Activated T-cell treated with anti-CD3 and anti-CD28 coated beads, Interleukin-2, amount 50 U/mL, for 1 hour (primary cell): ENCODE measurements around the gene XYLT2.
A peak's percentile ranks its signal among the peaks of the same experiment; 100 is the strongest.

Experiments
- DNase-seq: peaks from one replicate; pipeline ENCODE4 v3.0.0-alpha.2; 2020

The XYLT2 gene

GRCh38 chr17:50365649-50366393 lies 19.9 kb downstream of the XYLT2 start:
- no peak for DNase-seq

DNA sequence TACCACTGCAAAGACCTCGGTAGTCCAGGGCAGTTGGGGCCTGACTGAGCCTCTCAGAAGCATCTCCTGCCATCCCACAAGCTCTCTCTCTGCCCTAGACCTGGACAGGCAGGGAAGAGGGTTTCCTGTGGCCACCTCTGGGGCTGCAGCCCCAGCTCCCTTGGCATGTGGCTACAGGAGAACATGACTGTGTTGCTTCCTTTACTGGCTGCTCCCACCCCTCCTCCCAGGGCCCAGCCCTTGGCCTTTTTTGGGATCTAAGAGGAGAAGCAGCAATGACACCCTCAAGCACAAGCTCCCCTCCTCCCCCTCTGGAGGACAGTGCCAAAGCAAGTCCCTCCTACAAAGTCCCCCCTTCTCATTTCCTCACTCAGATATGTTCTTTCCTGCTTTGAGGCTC lies 21.5 kb downstream of the XYLT2 start:
- DNase-seq: no peak

- no peak for DNase-seq
Measured at GRCh38 chr17:50370052-50370451, 24.1 kb downstream of the XYLT2 start.

DNA sequence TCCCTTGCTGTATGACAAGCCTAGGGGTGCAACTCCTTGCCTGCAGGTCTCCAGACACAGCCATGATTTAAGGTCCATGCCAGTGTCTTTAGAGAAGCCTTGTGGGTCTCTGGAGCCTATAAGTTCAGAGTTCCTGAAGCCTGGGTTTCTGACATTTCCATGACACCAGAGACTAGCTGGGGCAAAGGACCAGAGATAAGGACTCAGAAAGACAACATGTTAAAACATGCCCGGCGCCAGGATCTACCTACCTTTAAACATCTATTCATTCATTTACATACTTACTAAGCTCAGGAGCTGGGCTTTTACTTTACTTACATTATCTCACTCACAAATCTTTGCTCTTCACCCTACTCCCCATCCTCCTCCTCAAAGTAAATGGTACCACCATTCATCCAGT lies 25.6 kb downstream of the XYLT2 start:
- no peak for DNase-seq

DNA sequence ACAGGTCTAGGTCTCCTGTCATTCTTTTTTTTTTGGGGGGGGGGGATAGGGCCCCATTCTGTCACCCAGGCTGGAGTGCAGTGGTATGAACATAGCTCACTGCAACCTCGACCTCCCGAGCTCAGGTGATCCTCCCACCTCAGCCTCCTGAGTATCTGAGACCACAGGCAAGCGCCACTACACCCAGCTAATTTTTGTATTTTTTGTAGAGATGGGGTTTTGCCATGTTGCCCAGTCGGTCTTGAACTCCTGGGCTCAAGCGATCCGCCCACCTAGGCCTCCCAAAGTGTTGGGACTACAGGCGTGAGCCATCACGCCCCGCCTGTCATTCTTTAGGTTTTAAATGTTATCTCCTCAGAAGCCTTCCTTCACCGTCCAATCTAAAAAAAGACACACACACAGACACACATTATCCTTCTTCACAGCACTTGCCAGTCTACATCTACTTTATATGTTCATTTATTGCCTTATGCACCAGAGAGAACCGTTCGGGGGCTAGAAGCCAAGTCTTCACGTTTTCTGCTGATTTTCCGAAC lies 26.4 kb downstream of the XYLT2 start:
- DNase-seq: no peak

- DNase-seq: peak; percentile 89
Measured at GRCh38 chr17:50372758-50373556, 27.0 kb downstream of the XYLT2 start, which contains the start of the genes EME1 and MRPL27. Gene EME1, plus strand, starts transcription at chr17:50373229. Its CDS starts 1,980 bp downstream, at chr17:50375209. Gene MRPL27, minus strand, starts transcription at chr17:50373184. Its CDS starts 14 bp downstream, at chr17:50373170.

GRCh38 chr17:50373705-50374104 lies 27.8 kb downstream of the XYLT2 start:
- DNase-seq: no peak

GRCh38 chr17:50375858-50376538 lies 30.1 kb downstream of the XYLT2 start:
- no peak for DNase-seq

GRCh38 chr17:50379351-50380132 lies 33.6 kb downstream of the XYLT2 start:
- DNase-seq: no peak

DNA sequence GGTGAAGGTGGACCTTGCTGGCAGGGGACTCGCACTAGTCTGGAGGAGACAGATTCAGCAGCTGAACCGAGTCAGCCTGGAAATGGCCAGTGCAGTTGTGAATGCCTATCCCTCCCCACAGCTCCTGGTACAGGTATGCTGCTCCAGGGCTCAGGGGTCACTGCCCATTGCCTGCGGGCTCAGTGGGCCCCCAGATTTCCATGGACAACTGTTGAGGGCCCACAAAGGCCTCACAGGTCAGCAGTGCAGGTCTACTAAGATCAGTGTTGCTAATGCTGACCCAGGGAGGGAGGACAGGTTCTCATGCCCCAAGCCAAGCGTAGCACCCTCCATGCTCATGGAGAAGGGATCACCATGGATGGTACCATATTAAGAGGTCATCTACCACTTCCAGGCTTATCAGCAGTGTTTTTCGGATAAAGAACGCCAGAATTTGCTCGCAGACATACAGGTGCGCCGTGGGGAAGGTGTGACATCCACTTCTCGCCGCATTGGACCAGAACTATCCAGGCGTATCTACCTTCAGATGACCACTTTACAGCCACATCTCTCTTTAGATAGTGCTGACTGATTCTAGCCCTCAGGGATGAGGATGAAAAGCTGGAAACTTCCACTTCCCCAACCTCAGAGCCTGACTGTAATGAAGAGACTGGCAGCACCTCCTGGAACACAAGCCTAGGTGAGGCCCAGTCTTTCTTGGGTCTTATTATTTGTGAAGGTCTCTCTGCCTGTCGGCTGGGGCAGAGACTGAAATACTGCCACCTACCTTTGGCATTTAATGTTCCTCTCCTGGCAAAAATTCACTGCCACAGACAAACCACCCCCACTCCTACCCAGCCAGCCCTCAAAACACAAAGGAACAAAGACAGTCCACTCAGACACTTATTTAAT lies 34.7 kb downstream of the XYLT2 start:
- no peak for DNase-seq

DNA sequence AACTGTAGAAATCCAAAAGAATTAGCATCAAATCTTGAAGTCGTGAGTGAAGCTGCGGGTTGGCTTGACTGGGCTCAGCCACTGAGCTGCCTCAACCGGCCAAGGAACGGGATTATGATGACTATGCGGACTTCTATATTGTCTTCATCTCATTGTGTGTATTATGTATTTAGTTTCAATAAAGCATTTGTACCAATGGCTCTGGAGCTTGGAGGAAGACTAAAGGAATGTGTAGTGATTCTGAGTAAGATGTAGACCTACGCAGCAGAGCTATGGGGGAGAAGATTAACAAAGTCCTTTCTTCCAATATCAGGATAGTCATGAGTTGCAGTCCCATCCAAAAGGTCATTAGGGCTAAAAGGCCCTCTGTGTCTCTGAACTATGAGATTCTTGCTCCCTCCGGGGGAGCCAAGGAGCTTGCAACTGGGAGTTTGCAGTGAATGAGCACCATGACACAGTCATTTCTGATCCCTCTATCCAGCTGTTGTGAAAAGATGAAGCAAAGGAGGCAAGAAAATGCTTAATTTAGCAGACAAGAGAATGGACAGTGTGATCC lies 35.4 kb downstream of the XYLT2 start:
- DNase-seq: no peak

DNA sequence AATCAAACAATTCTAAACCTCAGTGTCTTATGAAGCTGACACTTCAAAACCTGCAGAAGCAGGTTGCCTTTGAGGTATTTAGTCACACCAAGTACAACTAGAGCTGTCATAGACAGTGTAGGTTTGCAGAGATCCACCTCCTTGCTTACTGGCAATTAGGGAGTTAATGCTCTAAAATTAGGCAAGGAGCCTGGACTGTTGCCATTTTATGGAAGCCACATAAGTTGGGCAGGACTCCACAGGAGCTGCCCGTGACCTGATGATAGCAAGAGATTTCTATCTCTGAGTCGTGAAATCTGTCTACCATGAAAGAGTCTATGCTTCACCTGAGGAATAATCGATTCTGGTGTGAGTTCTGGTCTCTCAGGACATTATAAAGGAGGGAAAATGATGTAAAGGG lies 36.0 kb downstream of the XYLT2 start:
- DNase-seq: no peak

DNA sequence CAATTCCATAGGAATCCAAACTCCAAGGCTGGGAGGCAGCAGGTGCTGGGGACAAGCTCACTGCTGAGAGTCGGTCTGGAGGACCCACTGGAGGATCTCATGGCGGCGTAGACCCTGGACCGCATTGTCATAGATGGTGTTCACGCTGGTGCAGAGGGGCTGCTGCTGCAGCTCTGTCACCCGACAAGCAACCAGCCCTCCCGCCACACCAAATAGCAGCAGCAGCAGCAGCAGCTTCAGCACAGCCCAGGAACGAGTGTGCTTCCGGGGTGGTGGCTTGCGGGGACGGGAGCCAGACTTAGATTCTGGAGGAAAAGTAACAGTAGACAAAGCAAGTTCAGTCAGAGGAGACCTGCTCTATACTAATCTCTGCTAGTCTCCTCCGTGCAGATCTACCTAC lies 37.0 kb downstream of the XYLT2 start:
- DNase-seq: no peak

DNA sequence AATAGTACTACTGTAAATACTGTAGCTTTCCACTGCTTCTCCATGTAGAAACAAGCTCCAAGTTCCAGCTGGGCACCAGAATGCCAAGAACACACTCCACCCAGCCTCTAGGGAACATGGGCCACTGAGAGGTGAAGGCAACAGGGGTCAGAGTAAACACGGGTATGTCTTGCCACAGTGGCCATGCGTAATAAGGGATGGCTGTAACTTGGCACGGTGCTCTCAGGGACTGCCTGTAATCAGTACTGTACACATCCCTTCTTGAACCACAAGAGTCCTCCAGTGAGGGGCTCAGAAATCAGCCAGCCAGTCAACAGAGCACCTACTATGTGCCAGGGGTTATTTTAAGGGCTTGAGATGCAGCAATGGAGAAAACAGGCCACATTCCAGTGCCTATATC lies 40.6 kb downstream of the XYLT2 start:
- no peak for DNase-seq

DNA sequence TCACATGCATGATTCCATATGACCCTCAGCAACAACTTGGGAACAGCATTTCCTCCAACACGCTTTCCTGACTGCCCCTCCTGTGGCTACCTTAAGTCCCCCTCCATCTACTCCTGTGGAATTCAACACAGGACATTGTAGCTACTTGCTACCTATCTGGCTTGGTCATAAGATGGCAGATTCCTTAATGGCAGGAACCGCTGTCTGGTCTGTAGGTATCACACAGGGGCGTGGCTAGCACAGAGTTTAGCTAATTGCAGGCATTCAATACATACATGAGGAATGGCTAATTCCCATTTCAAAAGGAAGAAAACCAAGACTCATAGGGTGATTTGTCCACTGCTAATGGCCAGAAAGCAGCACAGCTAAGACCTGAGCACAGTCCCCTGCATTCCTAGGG lies 42.8 kb downstream of the XYLT2 start:
- no peak for DNase-seq

GRCh38 chr17:50389534-50389933 lies 43.6 kb downstream of the XYLT2 start:
- no peak for DNase-seq

DNA sequence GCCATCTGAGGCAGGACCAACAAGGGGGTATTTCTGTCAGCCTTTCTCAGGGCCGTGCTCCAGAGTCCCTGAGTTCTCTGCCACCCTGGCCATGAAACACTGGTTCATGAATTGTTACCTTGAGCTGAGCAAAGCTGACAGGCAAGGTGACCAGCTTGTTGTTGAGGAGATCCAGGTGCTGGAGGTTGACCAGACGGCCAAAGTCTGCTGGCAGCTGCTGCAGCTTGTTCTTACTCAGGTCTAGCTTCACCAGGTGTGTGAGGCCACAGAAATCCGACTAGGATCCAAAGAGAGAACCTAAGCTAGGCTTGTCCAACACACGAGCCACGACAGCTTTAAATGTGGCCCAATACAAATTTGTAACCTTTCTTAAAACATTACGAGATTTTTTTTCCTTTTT lies 46.7 kb downstream of the XYLT2 start:
- no peak for DNase-seq

- no peak for DNase-seq
Measured at GRCh38 chr17:50393700-50394099, 47.8 kb downstream of the XYLT2 start.

GRCh38 chr17:50394711-50395110 lies 48.8 kb downstream of the XYLT2 start:
- DNase-seq: no peak

- DNase-seq: no peak
Measured at GRCh38 chr17:50396261-50397110, 50.6 kb downstream of the XYLT2 start.
